ENCODE data around the gene TOMM70. TPM values are rescaled to one million over a fixed set of nuclear protein-coding genes. Genes with fewer than 3 reads are reported as not detected.

Gene TOMM70
- total and polyA plus RNA-seq, 2 of the 13 experiments (the other 11 are each of a cell fraction or from before 2014, with no cell fraction given) = 27.0 to 77.2 TPM

DNA sequence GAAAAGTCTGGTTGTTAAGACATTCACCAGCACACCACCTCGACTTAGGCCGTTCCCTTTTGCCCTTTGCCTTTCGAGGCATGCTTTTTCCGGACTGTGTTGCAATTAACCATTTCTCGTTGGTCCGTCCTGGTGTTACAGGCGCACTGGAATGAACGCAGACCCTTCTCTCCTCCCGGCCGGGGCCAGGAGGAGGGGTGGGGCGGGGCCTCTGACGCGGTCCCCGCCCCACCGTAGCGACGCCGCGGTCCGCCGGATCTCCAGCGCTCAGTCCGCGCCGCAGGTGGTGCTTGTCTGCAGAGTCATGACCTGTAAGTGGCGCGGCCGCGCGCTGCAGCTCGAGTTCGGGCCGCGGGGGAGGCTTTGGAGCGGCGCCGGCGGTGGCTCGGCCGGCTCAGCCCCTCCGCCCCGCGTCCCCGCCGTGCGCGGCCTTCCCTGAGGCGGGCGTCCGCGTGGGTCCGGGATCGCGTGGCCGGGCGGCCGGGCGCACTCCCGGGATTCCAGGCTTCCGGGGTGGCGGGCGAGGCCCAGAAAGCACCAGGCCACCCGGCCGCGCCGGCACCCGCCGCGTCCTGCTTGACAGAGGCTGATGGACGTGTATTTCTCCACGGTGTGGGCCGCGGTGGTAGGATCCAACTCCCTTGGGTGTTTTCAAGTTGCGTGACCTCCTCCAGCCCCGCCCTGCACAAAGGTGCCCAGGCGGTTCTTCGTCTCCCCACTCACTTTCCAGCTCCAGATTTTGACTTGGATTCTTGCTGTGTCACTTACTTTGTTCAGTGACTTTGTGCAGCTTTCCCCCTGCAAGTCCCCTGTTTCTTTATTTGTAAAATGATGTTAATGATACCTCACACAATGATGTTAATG lies 66.2 kb downstream of the TOMM70 start, which contains the start of gene NIT2 (continued):
- TF ChIP-seq TIGD3 (CRISPR knock-in tag; IDR thresholded peaks at IDR 0.05; ENCODE audit: borderline replicate concordance) (no peak), MED8 (CRISPR knock-in tag; IDR thresholded peaks at IDR 0.05; ENCODE audit: insufficient replicate concordance) (peak; percentile 39), ZNF564 (CRISPR knock-in tag; IDR thresholded peaks at IDR 0.05) (no peak), ZNF256 (CRISPR knock-in tag; conservative IDR thresholded peaks at IDR 0.05) (peak; percentile 81; the same call in 1 of the 2 replicates), ISL2 (CRISPR knock-in tag; IDR thresholded peaks at IDR 0.05) (peak; percentile 85), ZNF34 (CRISPR knock-in tag; IDR thresholded peaks at IDR 0.05; ENCODE audit: borderline replicate concordance) (peak; percentile 81; the same call in 1 of the 2 replicates), SP5 (CRISPR knock-in tag; IDR thresholded peaks at IDR 0.05; ENCODE audit: borderline replicate concordance, low read depth) (peak; percentile 45; the same call in 1 of the 2 replicates), RBFOX2 (IDR thresholded peaks at IDR 0.05; ENCODE audit: low read depth, low read length) (peak; percentile 92), ZSCAN21 (CRISPR knock-in tag; IDR thresholded peaks at IDR 0.05; ENCODE audit: borderline replicate concordance) (peak; percentile 14; the same call in 1 of the 2 replicates), SOX5 (CRISPR knock-in tag; IDR thresholded peaks at IDR 0.05; ENCODE audit: borderline replicate concordance) (peak; percentile 47; the same call in 1 of the 2 replicates), ZNF614 (CRISPR knock-in tag; IDR thresholded peaks at IDR 0.05; ENCODE audit: borderline replicate concordance) (peak; percentile 86; the same call in 1 of the 2 replicates), ZIK1 (CRISPR knock-in tag; IDR thresholded peaks at IDR 0.05; ENCODE audit: borderline replicate concordance, low read depth) (no peak), ZNF501 (CRISPR knock-in tag; IDR thresholded peaks at IDR 0.05) (peak; percentile 73), ZNF713 (CRISPR knock-in tag; IDR thresholded peaks at IDR 0.05) (no peak), HMGA1 (CRISPR knock-in tag; conservative IDR thresholded peaks at IDR 0.05) (no peak), CEBPG (CRISPR knock-in tag; IDR thresholded peaks at IDR 0.05) (peak; percentile 89), TP53 (CRISPR knock-in tag; conservative IDR thresholded peaks at IDR 0.05) (0 out of 2 replicates have a peak, but pooled peaks have one; percentile 59), JUNB (CRISPR knock-in tag; IDR thresholded peaks at IDR 0.05; ENCODE audit: borderline replicate concordance) (no peak), NCOA5 (CRISPR knock-in tag; IDR thresholded peaks at IDR 0.05) (no peak), PLRG1 (conservative IDR thresholded peaks at IDR 0.05) (no peak), MTF2 (CRISPR knock-in tag; IDR thresholded peaks at IDR 0.05; ENCODE audit: borderline replicate concordance) (no peak), ZNF850 (CRISPR knock-in tag; conservative IDR thresholded peaks at IDR 0.05) (no peak), ZNF510 (CRISPR knock-in tag; IDR thresholded peaks at IDR 0.05; ENCODE audit: low read depth) (0 out of 2 replicates have a peak, but pooled peaks have one; percentile 13), ELF3 (CRISPR knock-in tag; IDR thresholded peaks at IDR 0.05) (no peak)
- TF ChIP-seq, protein P1, sequence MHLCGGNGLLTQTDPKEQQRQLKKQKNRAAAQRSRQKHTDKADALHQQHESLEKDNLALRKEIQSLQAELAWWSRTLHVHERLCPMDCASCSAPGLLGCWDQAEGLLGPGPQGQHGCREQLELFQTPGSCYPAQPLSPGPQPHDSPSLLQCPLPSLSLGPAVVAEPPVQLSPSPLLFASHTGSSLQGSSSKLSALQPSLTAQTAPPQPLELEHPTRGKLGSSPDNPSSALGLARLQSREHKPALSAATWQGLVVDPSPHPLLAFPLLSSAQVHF (CRISPR knock-in tag; IDR thresholded peaks at IDR 0.05) = no peak
- TF ChIP-seq, protein P2, sequence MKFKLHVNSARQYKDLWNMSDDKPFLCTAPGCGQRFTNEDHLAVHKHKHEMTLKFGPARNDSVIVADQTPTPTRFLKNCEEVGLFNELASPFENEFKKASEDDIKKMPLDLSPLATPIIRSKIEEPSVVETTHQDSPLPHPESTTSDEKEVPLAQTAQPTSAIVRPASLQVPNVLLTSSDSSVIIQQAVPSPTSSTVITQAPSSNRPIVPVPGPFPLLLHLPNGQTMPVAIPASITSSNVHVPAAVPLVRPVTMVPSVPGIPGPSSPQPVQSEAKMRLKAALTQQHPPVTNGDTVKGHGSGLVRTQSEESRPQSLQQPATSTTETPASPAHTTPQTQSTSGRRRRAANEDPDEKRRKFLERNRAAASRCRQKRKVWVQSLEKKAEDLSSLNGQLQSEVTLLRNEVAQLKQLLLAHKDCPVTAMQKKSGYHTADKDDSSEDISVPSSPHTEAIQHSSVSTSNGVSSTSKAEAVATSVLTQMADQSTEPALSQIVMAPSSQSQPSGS (CRISPR knock-in tag; IDR thresholded peaks at IDR 0.05) = 0 out of 2 replicates have a peak, but pooled peaks have one; percentile 42
